Coronary artery (tissue), 2 donors: ENCODE data around the gene KDM4F.
A peak's percentile ranks its signal among the peaks of the same experiment; 100 is the strongest.

ENCODE experiments used
- DNase-seq: peaks from one replicate; pipeline ENCODE4 v3.0.0-alpha.2; 2017; ENCODE audit warnings: low spot score
- H3K27ac ChIP-seq, 2 donors: fragments of 200-600 bp; sonication (generic); one replicate each; pipeline ENCODE4 v1.5.1; 2016 to 2019
- H3K4me3 ChIP-seq: fragments of 200-600 bp; sonication (generic); 2 replicates; pipeline ENCODE4 v1.5.1; 2016; ENCODE audit warnings: mild to moderate bottlenecking, moderate library complexity
- TF ChIP-seq, protein P1 (sequence below): fragments of 200-600 bp; sonication (generic); IDR thresholded peaks from one replicate; pipeline ENCODE4 v1.5.1; 2019; ENCODE audit warnings: antibody characterized with exemption

The KDM4F gene

DNA sequence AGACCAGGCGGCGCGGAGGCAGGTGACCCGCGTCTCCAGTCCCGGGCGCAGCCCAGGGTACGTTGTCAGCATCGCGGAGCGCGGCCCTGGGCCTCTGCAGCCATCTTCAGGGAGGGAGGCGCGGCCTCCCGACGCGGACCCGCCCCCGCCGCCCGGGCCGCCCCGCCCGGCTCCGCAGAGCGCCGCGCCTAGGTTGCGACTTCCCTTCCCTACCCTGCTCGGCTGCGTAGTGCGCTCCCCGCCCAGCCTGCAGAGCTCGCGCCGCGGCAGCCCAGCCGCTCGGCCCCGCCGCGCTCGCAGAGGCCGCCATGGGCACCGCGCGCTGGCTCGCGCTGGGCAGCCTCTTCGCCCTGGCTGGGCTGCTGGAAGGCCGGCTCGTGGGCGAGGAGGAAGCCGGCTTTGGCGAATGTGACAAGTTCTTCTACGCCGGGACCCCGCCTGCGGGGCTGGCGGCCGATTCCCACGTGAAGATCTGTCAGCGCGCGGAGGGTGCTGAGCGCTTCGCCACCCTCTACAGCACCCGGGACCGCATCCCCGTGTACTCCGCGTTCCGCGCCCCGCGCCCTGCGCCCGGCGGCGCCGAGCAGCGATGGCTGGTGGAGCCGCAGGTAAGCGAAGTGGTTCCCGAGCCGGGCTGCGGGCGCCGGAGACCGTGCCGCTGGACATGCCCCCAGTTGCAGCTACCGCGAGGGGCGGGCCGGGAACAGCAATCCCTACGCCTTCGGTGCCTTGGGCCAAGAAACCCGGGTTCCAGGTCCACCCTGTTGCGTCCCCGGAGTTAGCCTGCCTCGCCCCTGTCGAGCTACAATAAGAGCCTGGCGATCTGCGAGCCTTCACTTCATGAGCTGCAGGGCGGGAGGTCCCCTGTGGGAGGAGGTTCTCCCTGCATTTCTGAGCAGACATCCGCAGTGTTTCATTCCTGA, 40.7 kb downstream of the KDM4F start, which contains the start of gene ENDOD1:
ENDOD1 (plus strand) TSS at position 227 of the 923 bp plus-strand sequence; CDS start at position 309, 82 bp downstream.
- H3K4me3 ChIP-seq, result peak within 1 kb of the TSS; percentile 76
- peak within 1 kb of the TSS; percentile 91 to 96 for H3K27ac ChIP-seq
- TF ChIP-seq, protein P1, sequence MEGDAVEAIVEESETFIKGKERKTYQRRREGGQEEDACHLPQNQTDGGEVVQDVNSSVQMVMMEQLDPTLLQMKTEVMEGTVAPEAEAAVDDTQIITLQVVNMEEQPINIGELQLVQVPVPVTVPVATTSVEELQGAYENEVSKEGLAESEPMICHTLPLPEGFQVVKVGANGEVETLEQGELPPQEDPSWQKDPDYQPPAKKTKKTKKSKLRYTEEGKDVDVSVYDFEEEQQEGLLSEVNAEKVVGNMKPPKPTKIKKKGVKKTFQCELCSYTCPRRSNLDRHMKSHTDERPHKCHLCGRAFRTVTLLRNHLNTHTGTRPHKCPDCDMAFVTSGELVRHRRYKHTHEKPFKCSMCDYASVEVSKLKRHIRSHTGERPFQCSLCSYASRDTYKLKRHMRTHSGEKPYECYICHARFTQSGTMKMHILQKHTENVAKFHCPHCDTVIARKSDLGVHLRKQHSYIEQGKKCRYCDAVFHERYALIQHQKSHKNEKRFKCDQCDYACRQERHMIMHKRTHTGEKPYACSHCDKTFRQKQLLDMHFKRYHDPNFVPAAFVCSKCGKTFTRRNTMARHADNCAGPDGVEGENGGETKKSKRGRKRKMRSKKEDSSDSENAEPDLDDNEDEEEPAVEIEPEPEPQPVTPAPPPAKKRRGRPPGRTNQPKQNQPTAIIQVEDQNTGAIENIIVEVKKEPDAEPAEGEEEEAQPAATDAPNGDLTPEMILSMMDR, result no peak
- DNase-seq, result peak; percentile 88

DNA sequence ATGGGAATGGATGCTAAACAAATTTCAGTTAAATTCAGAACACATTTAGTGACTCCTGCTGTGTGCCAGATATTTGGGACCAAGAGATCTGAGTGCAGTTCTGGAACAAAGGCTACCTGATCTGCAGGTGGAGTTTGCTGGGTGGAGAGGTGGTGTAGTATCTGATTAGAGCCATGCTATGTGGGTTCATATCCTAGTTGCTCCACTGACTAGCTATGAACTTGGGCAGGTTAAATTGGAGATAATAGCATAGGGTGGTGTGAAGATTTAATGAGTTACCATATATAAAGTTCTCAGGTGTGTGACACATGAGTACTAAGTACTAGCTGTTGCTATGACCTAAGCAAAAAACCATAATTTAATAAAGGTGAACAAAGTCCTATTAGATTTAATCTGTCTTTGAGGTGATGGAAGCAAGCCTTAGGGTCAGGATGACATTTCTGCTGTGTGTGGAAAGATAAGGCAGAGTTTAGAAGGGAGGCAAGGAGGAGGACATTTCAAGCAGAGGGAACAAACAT, 42.5 kb downstream of the KDM4F start:
- H3K27ac ChIP-seq, result no peak overlapping the region
- peak overlapping the region; percentile 76 for H3K4me3 ChIP-seq
- TF ChIP-seq, protein P1, result no peak
- no peak for DNase-seq

DNA sequence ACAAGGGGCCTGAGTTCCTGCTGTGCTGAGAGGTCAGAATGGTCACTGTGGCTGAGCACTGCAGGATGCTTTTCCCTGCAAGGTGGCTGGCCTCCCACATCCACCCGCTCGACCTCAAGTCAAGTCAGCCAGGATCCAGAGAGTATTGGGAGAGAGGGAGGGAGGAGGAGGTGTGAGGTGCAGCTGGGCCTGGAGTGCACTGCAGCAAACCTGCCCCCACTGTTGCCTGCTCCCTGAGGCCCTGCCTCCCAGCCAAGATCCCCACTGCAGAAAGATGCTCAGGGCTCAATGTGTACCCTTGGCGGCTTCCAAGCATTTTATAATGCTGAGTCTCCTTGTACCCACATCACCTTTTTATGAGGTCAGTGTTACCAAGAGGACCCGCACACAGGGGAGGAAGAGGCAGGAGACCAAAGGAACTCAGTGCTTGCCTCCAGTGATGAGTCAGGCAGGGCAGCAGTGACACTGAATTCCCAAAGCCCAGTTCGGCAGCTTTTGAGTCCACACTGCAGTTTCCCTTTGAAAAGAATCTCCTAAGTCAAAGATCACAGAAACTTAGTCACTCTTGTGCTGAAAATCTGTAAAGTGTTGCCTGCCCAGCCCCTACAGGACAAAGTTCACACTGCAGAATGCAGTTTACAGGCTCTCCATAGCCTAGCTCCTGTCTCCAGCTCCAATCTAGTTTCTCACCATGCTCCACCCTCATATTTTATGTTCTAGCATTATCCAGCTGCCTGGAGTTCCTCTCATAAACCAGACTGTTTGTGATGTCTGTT, 43.5 kb downstream of the KDM4F start:
- TF ChIP-seq, protein P1, result no peak
- Histone ChIP-seq H3K4me3 (peak overlapping the region; percentile 19), H3K27ac (peak overlapping the region in 1 of 2 donors; percentile 4)
- no peak for DNase-seq

DNA sequence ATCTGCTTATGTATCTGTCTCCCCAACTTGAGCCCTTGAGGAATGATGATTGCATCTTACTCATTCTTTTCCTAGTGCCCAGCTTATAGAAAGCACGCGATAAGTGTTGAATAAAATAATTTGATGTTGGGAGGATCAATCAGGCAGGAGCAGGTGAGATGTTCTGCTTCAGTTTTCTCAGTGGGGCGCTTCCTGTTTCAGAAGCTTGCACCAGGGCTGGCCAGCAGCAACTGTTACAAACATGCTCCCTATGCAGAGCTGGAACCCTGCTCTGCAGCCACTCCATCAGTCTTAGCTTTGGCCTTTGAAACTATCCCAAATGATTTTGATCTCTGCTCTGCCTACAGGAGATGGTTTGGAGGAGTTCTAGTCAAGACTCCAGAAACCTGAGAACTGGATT, 44.3 kb downstream of the KDM4F start:
- no peak overlapping the region for H3K27ac ChIP-seq

DNA sequence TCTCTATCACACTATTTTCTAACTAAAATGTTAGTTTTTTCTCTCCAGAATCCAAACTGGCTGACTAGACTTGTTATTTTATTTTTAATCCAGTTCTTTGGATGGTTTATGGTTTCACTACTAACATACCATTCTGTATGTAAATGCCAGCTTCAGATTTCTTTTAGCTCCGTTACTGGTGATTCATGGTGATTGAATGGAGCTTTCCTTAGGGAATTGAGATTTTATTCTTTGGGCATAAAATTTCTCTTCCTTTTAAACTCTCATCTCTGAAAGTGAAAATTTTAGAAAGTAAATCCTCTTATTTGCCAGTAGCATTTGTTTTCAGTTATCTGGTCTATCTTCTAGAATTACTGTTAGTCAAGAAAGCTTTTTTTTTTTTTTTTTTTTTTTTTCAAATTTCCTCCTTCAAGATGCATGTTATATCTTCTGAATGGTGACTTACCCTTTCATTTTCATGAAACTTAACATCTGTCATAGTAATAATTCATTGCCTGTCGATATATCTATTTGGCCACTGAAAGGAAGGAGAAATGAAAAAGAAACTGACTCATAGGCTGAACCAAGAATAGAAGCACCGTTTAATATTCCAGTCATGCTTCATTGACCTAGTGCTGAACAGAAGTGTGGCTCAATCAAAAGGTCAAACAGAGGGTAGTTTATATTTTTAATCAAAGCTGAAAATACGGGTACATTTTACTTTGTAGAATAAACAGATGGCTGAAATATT, 46.8 kb downstream of the KDM4F start:
- Histone ChIP-seq H3K27ac (peak overlapping the region in 1 of 2 donors; percentile 18), H3K4me3 (no peak overlapping the region)
- TF ChIP-seq, protein P1, result no peak
- no peak for DNase-seq

More for the DNA sequence above, 44.3 kb downstream of the KDM4F start:
- DNase-seq, result no peak
- TF ChIP-seq, protein P1, result no peak
- no peak overlapping the region for H3K4me3 ChIP-seq

DNA sequence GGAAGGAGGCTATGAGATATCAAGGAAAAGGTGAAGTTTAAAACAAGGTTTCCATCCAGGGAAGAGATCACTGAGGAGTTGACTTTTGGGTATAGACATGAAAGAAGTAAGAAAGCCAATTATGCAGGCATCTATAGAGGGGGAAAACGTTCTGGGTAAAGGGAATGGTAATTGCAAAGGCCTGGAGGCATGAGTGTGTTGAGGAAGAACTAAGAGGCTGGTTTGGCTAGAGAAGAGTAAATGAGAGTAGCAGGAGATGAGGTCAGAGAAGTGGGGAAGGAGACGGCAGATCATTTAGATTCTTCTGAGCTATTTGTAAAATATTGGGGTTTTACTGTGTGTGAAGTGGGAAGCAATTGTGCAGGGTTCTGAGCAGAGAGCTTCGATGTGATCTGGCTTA, 48.0 kb downstream of the KDM4F start:
- no peak for DNase-seq
- Histone ChIP-seq H3K4me3 (no peak overlapping the region), H3K27ac (no peak overlapping the region)
- TF ChIP-seq, protein P1, result no peak
